ENCODE measurements around the gene ANKLE2. TPM values are rescaled to one million over a fixed set of nuclear protein-coding genes. Genes with fewer than 3 reads are reported as not detected.
A peak's percentile ranks its signal among the peaks of the same experiment; 100 is the strongest.
"Not testable (repeated sequence)": the region's sequence is repeated elsewhere in the genome, so short reads cannot be mapped to it uniquely, and the experiment has no call there.

Gene ANKLE2
- total and polyA plus RNA-seq, 10 donors, result 25.7 to 86.5 (median 76.2) TPM

DNA sequence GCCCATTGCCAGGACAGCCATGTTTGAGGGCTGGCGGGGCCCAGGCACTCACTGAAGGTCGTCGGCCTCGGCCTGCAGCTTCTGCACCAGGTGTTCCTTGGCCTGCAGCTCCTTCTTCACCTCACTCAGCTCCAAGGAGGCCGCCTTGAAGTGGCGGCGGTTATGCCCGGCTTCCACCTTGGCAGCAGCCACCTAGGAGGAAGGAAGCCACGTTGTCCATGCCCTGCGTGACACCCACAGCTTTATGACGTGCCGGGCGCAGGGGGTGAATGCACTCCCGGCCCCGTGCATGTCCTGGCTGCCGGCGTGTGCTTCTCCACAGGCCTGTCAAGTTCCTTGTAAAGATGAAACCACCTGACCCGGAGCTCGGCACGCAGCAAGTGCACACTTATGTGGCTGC, 16.0 kb upstream of the ANKLE2 start:
- no peak overlapping the region for H3K4me3 ChIP-seq
- TF ChIP-seq CTCF (IDR thresholded peaks at IDR 0.05 in 8 of 11, conservative IDR thresholded peaks at IDR 0.05 in 3 of 11), result no peak
- TF ChIP-seq POLR2AphosphoS5 (IDR thresholded peaks at IDR 0.05), result no peak
- no peak for TF ChIP-seq POLR2A (IDR thresholded peaks at IDR 0.05)
- peaks cover 0 to 9% (median 6%) of the 10 kb centered on the region in 6 donors for H3K4me1 ChIP-seq
- H3K27me3 ChIP-seq (replicated peaks in 1 of 7), result no peaks in the 10 kb centered on the region
- WGBS, 5 donors, result 90 to 94% (median 92%) methylated on average over 7 to 20 of the region's 20 CpGs
- no peak overlapping the region for H3K27ac ChIP-seq
- no peak for DNase-seq
- intact Hi-C loops (cut with DNase I; ENCODE audit: low total_unique reads), result no loop called here
- H3K36me3 ChIP-seq, result peaks cover 6 to 100% (median 94%) of the 10 kb centered on the region in 6 donors
- no peaks in the 10 kb centered on the region for H3K9me3 ChIP-seq

DNA sequence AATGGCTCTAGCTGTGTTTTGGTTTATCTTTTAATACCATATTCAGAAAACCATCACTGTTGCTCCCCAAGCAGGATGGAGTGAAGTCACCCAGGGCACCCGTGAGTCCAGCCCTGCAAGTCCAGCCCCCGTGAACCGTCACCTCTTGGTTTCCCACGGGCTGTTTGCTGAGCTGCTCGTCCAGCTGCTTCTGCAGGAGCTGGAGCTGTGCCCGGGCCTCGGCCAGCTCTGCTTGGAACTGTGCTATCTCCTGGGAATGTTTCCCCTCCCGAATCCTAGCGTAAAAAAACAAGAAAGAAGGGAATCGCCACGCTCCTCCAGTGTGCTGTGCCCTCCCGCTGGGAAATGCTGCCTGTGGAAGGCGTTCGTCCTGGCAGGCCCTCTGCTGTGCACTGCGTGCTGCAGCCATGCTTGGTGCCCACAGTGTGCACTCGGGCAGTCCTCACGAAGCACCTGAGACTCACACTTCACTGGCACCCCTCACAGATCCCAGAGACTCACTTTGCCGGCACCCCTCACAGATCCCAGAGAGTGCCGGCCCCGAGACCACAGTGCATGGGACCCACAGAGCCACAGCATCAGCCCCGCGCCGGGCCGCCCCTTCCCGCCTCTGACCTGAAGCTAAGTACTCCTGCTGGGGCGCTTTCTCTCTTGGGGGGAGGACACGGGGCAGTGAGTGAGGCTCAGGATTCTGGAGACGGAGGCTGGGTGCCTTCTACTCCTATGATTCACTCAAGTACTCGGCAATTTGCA, 15.4 kb upstream of the ANKLE2 start:
- intact Hi-C loops (cut with DNase I; ENCODE audit: low total_unique reads), result no loop called here
- no peak for DNase-seq
- H3K4me3 ChIP-seq, result no peak overlapping the region
- H3K9me3 ChIP-seq, result no peaks in the 10 kb centered on the region
- H3K36me3 ChIP-seq, result peaks cover 6 to 100% (median 89%) of the 10 kb centered on the region in 6 donors
- peaks cover 3 to 16% (median 11%) of the 10 kb centered on the region in 6 donors for H3K4me1 ChIP-seq
- H3K27me3 ChIP-seq (replicated peaks in 1 of 7), result no peaks in the 10 kb centered on the region
- no peak overlapping the region for H3K27ac ChIP-seq
- TF ChIP-seq POLR2AphosphoS5 (IDR thresholded peaks at IDR 0.05), result peak in 1 of 3 donors; percentile 37
- no peak for TF ChIP-seq POLR2A (IDR thresholded peaks at IDR 0.05)
- TF ChIP-seq CTCF (IDR thresholded peaks at IDR 0.05 in 8 of 11, conservative IDR thresholded peaks at IDR 0.05 in 3 of 11), result no peak
- 91 to 95% (median 92%) methylated on average over 29 of the region's 29 CpGs for WGBS, 5 donors

DNA sequence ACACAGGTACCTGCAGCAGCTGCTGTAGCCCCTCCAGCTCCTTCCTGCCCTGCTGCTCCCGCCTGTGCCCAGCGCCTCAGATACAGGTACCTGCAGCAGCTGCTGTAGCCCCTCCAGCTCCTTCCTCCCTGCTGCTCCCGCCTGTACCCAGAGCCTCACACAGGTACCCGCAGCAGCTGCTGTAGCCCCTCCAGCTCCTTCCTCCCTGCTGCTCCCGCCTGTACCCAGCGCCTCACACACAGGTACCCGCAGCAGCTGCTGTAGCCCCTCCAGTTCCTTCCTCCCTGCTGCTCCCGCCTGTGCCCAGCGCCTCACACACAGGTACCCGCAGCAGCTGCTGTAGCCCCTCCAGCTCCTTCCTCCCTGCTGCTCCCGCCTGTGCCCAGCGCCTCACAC, 14.6 kb upstream of the ANKLE2 start:
- peaks cover 10 to 23% (median 19%) of the 10 kb centered on the region in 6 donors for H3K4me1 ChIP-seq
- H3K27ac ChIP-seq; H3K27me3 ChIP-seq (replicated peaks in 1 of 7); H3K4me3 ChIP-seq; DNase-seq; H3K9me3 ChIP-seq; intact Hi-C loops (cut with DNase I; ENCODE audit: low total_unique reads): not testable (repeated sequence)
- 58 to 83% (median 74%) methylated on average over 9 to 12 of the region's 12 CpGs for WGBS, 5 donors
- H3K36me3 ChIP-seq, result peaks cover 6 to 100% (median 85%) of the 10 kb centered on the region in 6 donors

DNA sequence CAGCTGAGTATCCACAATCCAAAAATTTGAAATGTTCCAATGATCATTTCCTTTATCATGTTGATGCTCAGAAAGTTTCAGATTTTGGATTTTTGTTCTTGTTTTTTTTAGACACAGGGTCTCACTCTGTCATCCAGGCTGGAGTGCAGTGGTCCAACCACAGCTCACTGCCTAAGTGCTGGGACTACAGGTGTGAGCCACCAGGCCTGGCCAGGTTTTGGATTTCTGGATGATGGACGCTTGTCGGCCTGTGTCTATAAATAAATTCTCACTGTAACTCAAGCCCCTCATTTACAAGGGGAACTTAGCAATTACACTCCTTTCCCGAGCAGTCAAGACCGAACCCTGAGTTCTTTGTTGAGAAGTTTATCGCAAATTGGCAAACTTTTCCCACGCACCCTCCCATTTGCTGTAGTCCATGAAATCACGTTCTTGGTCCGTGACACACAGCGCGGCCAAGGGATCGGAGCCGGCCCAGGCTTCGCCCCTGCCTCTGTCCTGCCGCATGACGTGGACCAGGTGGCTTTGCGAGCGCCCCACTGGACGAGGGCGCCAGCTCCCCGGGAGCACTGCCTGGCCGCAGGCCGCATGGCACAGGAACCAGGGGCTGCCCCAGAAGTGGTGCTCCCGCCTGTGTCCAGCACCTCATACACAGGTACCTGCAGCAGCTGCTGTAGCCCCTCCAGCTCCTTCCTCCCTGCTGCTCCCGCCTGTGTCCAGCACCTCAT, 14.0 kb upstream of the ANKLE2 start:
- no peak for DNase-seq
- WGBS, 5 donors, result 94 to 97% (median 96%) methylated on average over 19 to 24 of the region's 24 CpGs
- no peaks in the 10 kb centered on the region for H3K9me3 ChIP-seq
- intact Hi-C loops (cut with DNase I; ENCODE audit: low total_unique reads), result no loop called here
- TF ChIP-seq CTCF (IDR thresholded peaks at IDR 0.05 in 8 of 11, conservative IDR thresholded peaks at IDR 0.05 in 3 of 11) (no peak), POLR2AphosphoS5 (IDR thresholded peaks at IDR 0.05) (peak in 1 of 3 donors; percentile 31)
- H3K27ac ChIP-seq, result no peak overlapping the region
- peaks cover 16 to 29% (median 24%) of the 10 kb centered on the region in 6 donors for H3K4me1 ChIP-seq
- H3K4me3 ChIP-seq, result no peak overlapping the region
- no peaks in the 10 kb centered on the region for H3K27me3 ChIP-seq (replicated peaks in 1 of 7)
- H3K36me3 ChIP-seq, result peaks cover 5 to 96% (median 79%) of the 10 kb centered on the region in 6 donors

Data from spleen (tissue), 11 donors.